HT1080 (cell line): ENCODE data around the gene LMBR1L. TPM values are rescaled to one million over a fixed set of nuclear protein-coding genes. Genes with fewer than 3 reads are reported as not detected.

Experiments used
- DNase-seq: peaks from one replicate; pipeline ENCODE4 v3.0.0-alpha.2; 2015; ENCODE audit warnings: low read depth
- total RNA-seq: library from RNA; depleted of rRNA; stranded (reverse); fragments of >200 nt; shearing (Covaris generic); gene quantifications from 2 replicates; pipeline ENCODE4 v1.2.3, GENCODE V29; 2014

The LMBR1L gene
- total RNA-seq, 1 experiment from 2014 or later, result 32.8 TPM

- peak; percentile 67 for DNase-seq
Observed at GRCh38 chr12:49121047-49121696, 10.5 kb upstream of the LMBR1L start.

- DNase-seq, result no peak
Observed at GRCh38 chr12:49111206-49111605, 559 bp upstream of the LMBR1L start.

GRCh38 chr12:49109641-49110463 lies 795 bp downstream of the LMBR1L start:
- DNase-seq, result no peak

- no peak for DNase-seq
Observed at GRCh38 chr12:49108958-49109404, 1.7 kb downstream of the LMBR1L start.

GRCh38 chr12:49105504-49106084 lies 5.1 kb downstream of the LMBR1L start:
- peak; percentile 91 for DNase-seq

GRCh38 chr12:49104822-49105221 lies 5.8 kb downstream of the LMBR1L start:
- no peak for DNase-seq

DNA sequence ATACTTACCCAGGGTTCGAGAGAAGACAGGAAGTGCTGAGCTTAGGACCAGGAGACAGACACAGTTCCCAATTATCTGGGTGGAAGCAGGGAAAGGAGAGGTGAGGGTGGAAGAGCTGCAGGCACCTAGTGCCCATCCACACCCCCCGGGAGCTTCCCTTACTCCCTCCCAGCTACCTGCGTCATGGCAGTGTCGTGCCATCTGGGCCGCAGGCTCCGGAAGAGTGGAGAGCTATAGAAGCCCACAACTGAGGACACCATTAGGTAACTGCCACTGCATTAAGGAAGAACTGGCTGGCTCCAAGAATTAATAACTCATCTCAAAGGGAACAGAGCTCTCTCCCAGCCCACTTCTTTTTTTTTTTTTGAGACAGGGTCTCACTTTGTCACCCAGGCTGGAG lies 10.3 kb downstream of the LMBR1L start:
- no peak for DNase-seq

DNA sequence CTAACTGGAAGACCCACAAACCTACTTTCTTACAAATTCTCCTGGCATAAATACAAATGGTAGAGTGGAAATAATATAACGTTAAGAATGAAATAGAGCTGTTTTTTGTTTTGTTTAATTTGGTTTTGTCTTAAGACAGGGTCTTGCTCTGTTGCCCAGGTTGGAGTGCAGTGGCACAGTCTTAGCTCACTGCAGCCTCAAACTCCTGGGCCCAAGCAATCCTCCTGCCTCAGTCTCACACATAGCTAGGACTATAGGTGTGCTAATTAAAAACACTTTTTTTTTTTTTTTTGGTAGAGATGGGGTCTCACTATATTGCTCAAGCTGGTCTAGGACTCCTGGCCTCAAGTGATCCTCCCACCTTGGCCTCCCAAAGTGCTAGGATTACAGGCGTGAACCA lies 11.9 kb downstream of the LMBR1L start:
- no peak for DNase-seq

DNA sequence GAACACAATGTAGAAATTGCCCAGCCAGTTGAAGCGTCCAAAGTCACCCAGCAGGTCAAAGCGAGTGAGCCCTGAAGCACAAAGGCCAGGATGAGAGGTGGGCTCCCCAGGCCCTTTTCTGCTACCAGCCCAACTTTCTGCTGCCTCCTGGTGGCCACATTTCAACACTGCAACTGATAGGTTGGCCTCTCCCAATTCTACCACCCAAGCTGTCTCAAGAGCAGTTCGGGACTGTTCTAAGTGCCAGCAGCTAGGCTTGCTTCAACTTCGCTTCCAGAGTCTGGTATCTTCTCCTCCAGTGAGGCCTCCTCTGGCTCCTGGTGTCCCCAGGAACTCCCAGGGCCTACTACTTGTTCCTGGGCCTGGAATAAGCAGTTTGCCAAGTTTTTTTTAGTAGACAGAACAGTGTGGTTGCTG lies 12.6 kb downstream of the LMBR1L start:
- peak; percentile 57 for DNase-seq

DNA sequence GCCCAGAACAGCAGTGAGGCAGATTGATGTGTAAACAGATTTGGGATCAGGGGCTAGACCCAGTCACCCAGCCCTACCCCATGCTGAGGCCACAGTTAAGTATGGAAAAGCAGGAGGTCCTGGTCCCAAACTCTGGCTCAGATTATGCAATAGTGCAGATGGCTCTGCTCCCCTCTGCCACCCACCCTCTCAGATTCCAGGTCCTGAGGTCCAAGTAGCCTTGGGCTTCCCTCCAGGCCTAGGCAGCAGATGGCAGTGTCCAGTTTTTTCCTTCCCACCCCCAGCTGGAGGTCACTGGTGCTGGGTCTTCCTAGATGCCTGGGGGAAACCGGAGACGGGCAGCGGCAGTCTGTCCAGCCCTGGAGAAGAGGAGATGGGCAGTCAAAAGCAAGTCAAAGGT lies 13.3 kb downstream of the LMBR1L start:
- no peak for DNase-seq

GRCh38 chr12:49094975-49095365 lies 15.7 kb downstream of the LMBR1L start:
- DNase-seq, result no peak

- no peak for DNase-seq
Observed at GRCh38 chr12:49094160-49094974, 16.3 kb downstream of the LMBR1L start, which contains the start of gene DHH. Gene DHH, minus strand, starts transcription at chr12:49094801. Its CDS starts 289 bp downstream, at chr12:49094512.

DNA sequence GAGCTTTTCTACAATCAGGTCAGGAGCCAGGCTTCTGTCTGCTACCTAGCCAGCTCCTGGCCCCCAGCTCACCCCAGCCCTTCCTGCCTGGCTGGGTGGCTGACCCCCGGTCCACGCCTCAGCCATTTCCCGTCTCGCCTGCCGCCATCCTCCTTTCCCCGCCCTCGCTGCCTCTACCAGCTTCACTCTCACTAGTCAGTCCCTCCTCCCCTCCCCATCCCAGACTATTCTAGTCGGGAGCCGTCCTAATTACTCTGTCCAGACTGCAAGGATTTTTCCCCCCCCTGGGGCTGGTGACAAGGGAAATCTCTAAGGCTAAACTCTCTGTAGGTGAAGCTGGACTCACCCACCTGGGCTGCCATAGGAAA lies 16.9 kb downstream of the LMBR1L start:
- no peak for DNase-seq

GRCh38 chr12:49092816-49093406 lies 17.7 kb downstream of the LMBR1L start:
- no peak for DNase-seq

DNA sequence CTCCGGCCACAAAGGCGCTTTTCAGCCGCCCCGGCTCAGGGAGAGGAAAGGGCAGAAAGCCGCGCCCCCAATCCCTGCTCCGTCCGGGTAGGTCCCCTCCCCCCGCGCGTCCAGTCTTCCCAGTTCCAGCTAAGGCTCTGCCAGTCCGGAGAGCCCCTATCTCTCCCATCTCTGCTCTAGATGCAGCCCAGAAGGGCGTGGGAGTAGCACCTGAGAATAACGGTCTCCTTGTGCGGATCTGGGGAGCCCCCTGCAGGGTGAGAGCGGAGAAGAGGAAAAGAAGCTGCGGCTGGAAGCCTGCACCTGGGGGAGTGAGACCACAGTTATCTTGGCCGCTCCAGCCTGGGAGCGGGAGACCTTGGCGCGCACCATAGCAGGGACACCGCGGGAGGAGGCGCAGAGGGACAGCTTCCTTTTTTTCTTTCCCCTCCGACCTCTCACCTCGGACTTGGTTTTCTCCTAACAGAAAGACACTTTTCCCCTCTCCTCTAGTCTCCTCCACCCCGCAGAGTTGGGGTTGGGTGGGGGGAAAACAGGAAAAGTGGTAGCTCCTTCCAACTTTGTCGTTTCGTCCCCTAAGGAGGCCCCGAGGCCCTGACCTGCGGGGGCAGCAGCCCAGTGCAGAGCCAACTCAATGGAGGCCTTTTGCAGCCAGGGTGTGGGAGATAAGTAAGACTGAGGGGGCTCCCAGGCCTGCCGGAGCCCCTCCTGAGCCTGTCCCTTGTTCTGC lies 18.4 kb downstream of the LMBR1L start:
- DNase-seq, result peak; percentile 59

GRCh38 chr12:49091836-49092085 lies 18.9 kb downstream of the LMBR1L start:
- no peak for DNase-seq

GRCh38 chr12:49091056-49091835 lies 19.4 kb downstream of the LMBR1L start:
- no peak for DNase-seq

DNA sequence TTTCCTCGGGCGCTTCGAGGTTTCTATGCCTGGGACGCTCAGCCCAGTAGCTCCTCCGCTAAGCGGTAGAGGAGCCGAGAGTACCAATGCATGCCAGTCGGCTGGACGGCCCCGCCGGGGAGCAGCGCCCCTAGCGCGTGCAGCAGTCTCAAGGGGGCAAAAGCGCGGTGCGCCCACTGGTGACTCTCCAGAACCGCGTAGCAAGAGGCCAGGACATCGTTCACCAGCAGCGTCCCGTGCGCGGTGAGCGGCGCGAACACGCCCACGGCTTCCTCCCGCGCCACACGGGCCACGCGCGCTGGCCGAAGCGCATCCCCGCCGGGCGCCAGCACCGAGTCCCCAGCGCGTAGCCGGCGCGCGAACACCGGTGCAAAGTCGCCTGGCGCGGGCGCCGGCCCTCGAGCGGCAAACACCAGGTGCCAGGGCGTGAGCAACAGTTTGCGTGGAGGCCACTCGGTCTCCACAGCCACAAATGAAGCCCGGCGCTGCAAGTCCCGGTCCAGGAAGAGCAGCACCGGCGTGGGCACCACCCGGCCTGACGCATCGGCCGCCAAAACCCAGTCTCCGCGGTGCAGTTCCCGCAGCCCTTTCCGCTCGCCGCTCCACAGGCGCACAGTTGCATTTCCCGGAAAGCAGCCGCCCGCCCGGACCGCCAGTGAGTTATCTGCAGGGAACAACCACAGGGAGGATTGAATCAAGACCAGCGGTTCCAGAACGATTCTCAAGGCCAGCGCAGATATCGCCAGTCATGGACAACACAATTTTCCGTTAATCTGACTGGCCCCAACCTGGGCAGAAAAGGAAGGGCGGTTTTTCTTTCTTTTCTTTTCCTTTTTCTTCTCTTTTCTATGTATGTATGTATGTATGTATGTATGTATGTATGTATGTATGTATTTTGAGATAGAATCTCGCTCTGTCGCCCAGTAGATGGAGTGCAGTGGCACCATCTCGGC lies 20.6 kb downstream of the LMBR1L start:
- no peak for DNase-seq

DNA sequence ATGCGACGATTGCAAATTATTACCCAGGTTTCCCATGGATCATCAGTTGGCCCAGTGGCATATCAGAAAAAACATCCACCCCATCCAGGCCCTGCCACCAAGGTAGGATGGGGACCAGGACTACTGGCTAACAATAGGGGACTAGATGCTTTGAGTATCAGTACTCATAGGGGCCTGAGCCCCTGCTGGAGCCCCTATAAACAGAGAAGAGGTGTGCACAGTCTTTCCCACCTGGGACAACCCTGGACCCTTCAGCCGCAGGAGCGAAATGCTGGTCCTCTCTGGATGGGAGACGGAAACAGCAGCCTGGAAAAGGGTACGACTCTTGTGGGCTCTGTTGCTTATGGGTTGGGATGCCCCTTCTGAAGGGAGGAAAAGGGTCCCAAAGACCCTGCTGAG lies 21.7 kb downstream of the LMBR1L start:
- DNase-seq, result no peak
